GM23338 (cell line): ENCODE data around the gene CCDC81. TPM values are rescaled to one million over a fixed set of nuclear protein-coding genes. Genes with fewer than 3 reads are reported as not detected.
A peak's percentile ranks its signal among the peaks of the same experiment; 100 is the strongest.

Source experiments
- ATAC-seq: fragments of 200-7000 bp; cut with Tn5 transposase; 3 replicates; pipeline ENCODE4 v1.9.1; 2020
- DNase-seq: peaks from one replicate; pipeline ENCODE4 v3.0.0-alpha.2; 2015; ENCODE audit warnings: low spot score
- H2AFZ ChIP-seq: fragments of 200-600 bp; sonication (generic); 2 replicates; pipeline ENCODE4 v1.8.0; 2016; ENCODE audit warnings: antibody characterized with exemption, mild to moderate bottlenecking, moderate library complexity
- H3F3A ChIP-seq: fragments of 200-600 bp; sonication (generic); replicated peaks from 2 replicates; pipeline ENCODE4 v1.8.0; 2017; ENCODE audit warnings: antibody characterized with exemption, mixed run types, low read depth
- H3K27ac ChIP-seq: fragments of 200-600 bp; sonication (generic); 2 replicates; pipeline ENCODE4 v1.6.1; 2016; ENCODE audit warnings: low read depth
- H3K27me3 ChIP-seq: fragments of 200-600 bp; sonication (generic); 2 replicates; pipeline ENCODE4 v1.8.0; 2016; ENCODE audit warnings: mild to moderate bottlenecking, mixed run types, moderate library complexity; ENCODE audit not compliant: insufficient read depth
- H3K36me3 ChIP-seq: fragments of 200-600 bp; sonication (generic); 2 replicates; pipeline ENCODE4 v1.8.0; 2016; ENCODE audit warnings: mild to moderate bottlenecking; ENCODE audit not compliant: insufficient read depth
- H3K4me1 ChIP-seq: fragments of 200-600 bp; sonication (generic); 2 replicates; pipeline ENCODE4 v1.8.0; 2016; ENCODE audit warnings: mild to moderate bottlenecking, moderate library complexity; ENCODE audit not compliant: insufficient read depth
- H3K4me2 ChIP-seq: fragments of 200-600 bp; sonication (generic); 2 replicates; pipeline ENCODE4 v1.7.1; 2017; ENCODE audit warnings: mixed run types
- H3K4me3 ChIP-seq: fragments of 200-600 bp; sonication (generic); 2 replicates; pipeline ENCODE4 v1.6.1; 2016; ENCODE audit warnings: mixed run types
- H3K79me2 ChIP-seq: fragments of 200-600 bp; sonication (generic); replicated peaks from 2 replicates; pipeline ENCODE4 v1.8.0; 2017; ENCODE audit warnings: mild to moderate bottlenecking; ENCODE audit not compliant: insufficient read depth
- H3K9me2 ChIP-seq: fragments of 200-600 bp; sonication (generic); 2 replicates; pipeline ENCODE4 v1.8.0; 2017; ENCODE audit not compliant: insufficient read depth
- H4K20me1 ChIP-seq: fragments of 200-600 bp; sonication (generic); replicated peaks from 2 replicates; pipeline ENCODE4 v1.8.0; 2017; ENCODE audit warnings: mild to moderate bottlenecking; ENCODE audit not compliant: insufficient read depth
- H3K27ac Mint-ChIP-seq: 2 replicates; pipeline ENCODE4 v1.8.0; 2020; ENCODE audit warnings: inconsistent platforms, mild to moderate bottlenecking, moderate library complexity, mixed read lengths
- H3K27me3 Mint-ChIP-seq: 3 replicates; pipeline ENCODE4 v1.8.0; 2022; ENCODE audit warnings: low read depth, mild to moderate bottlenecking, moderate library complexity, mixed read lengths, inconsistent platforms; ENCODE audit not compliant: insufficient read depth, poor library complexity
- H3K36me3 Mint-ChIP-seq: 3 replicates; pipeline ENCODE4 v1.8.0; 2021; ENCODE audit warnings: low read depth, mild to moderate bottlenecking, inconsistent platforms, moderate library complexity, mixed read lengths
- H3K4me1 Mint-ChIP-seq: 3 replicates; pipeline ENCODE4 v1.8.0; 2020; ENCODE audit warnings: mild to moderate bottlenecking, inconsistent platforms, mixed read lengths
- H3K4me3 Mint-ChIP-seq: 3 replicates; pipeline ENCODE4 v1.8.0; 2021; ENCODE audit warnings: moderate library complexity, mild to moderate bottlenecking, inconsistent platforms, mixed read lengths
- H3K9me3 Mint-ChIP-seq: 3 replicates; pipeline ENCODE4 v1.8.0; 2020; ENCODE audit warnings: moderate library complexity, mild to moderate bottlenecking, inconsistent platforms, mixed read lengths
- EZH2 ChIP-seq: fragments of 200-600 bp; sonication (generic); IDR thresholded peaks from one replicate; pipeline ENCODE4 v1.8.0; 2017; ENCODE audit warnings: antibody characterized with exemption, mild to moderate bottlenecking, low read depth; ENCODE audit not compliant: unreplicated experiment
- EZH2phosphoT487 ChIP-seq: fragments of 200-600 bp; sonication (generic); IDR thresholded peaks from one replicate; pipeline ENCODE4 v1.8.1; 2018; ENCODE audit warnings: antibody characterized with exemption; ENCODE audit not compliant: unreplicated experiment
- JUNB ChIP-seq: IDR thresholded peaks from one replicate; pipeline ENCODE4 v1.6.1; 2016; ENCODE audit warnings: antibody characterized with exemption; ENCODE audit not compliant: unreplicated experiment
- NANOG ChIP-seq: IDR thresholded peaks from 2 replicates; pipeline ENCODE4 v1.6.1; 2016; ENCODE audit warnings: antibody characterized with exemption, borderline replicate concordance
- REST ChIP-seq: IDR thresholded peaks from one replicate; pipeline ENCODE4 v1.6.1; 2018; ENCODE audit warnings: antibody characterized with exemption; ENCODE audit not compliant: unreplicated experiment
- STAT1 ChIP-seq: IDR thresholded peaks from one replicate; pipeline ENCODE4 v1.6.1; 2016; ENCODE audit warnings: antibody characterized with exemption; ENCODE audit not compliant: unreplicated experiment
- ZNF114 ChIP-seq: fragments of 250-450 bp; sonication (Bioruptor Pico); IDR thresholded peaks from 2 replicates; pipeline ENCODE4 v1.5.0; 2020; ENCODE audit warnings: mild to moderate bottlenecking, moderate library complexity
- ZNF331 ChIP-seq: fragments of 250-450 bp; sonication (Bioruptor Pico); IDR thresholded peaks from 2 replicates; pipeline ENCODE4 v1.5.0; 2020; ENCODE audit warnings: low read depth, mild to moderate bottlenecking, moderate library complexity
- ZNF462 ChIP-seq: fragments of 250-450 bp; sonication (Bioruptor Pico); IDR thresholded peaks from 2 replicates; pipeline ENCODE4 v1.5.0; 2020; ENCODE audit warnings: mild to moderate bottlenecking, moderate library complexity
- polyA plus RNA-seq: library from polyadenylated mRNA; unstranded; fragments of >200 nt; fragmentation: Nextera tagmentation; extraction: Ambion mirVana; gene quantifications from 2 replicates; pipeline ENCODE4 v1.2.1, GENCODE V29; 2016
- total RNA-seq: library from RNA; depleted of rRNA; stranded (reverse); fragments of >200 nt; shearing (Covaris generic); gene quantifications from 2 replicates; pipeline ENCODE4 v1.2.3, GENCODE V29; 2014

The CCDC81 gene
- total and polyA plus RNA-seq, 2 experiments from 2014 or later: 0.37 to 4.3 TPM

- Mint-ChIP-seq H3K4me1 (no peaks in the 10 kb centered on the region; the same call in 2 of the 3 replicates), H3K9me3 (no peaks in the 10 kb centered on the region), H3K27ac (no peak overlapping the region), H3K27me3 (peaks cover 2% of the 10 kb centered on the region), H3K4me3 (no peak overlapping the region), H3K36me3 (no peaks in the 10 kb centered on the region)
- H2AFZ ChIP-seq: 0 out of 2 replicates have a peak overlapping the region, but pooled peaks have one; percentile 28
- H3K4me2 ChIP-seq: no peak overlapping the region
- H3K27me3 ChIP-seq: no peaks in the 10 kb centered on the region
- no peaks in the 10 kb centered on the region for H3K79me2 ChIP-seq
- ATAC-seq (no peak), DNase-seq (no peak)
- no peak overlapping the region for H3K27ac ChIP-seq
- H3K9me2 ChIP-seq: peaks cover 7% of the 10 kb centered on the region; the same call in 1 of the 2 replicates
- no peak overlapping the region for H3K4me3 ChIP-seq
- no peaks in the 10 kb centered on the region for H3F3A ChIP-seq
- no peaks in the 10 kb centered on the region for H3K4me1 ChIP-seq
- no peaks in the 10 kb centered on the region for H4K20me1 ChIP-seq
- H3K36me3 ChIP-seq: no peaks in the 10 kb centered on the region
- TF ChIP-seq STAT1 (no peak), ZNF331 (CRISPR knock-in tag) (no peak), EZH2phosphoT487 (no peak), JUNB (no peak), NANOG (no peak), ZNF462 (CRISPR knock-in tag) (no peak), EZH2 (no peak), ZNF114 (CRISPR knock-in tag) (no peak), REST (no peak)
These were observed 65.6 kb downstream of the CCDC81 start for GRCh38 chr11:86440305-86440716.
